Liver (tissue), 3 donors: ENCODE results near the gene TUT4.

ENCODE experiments used
- ATF3 ChIP-seq: IDR thresholded peaks from 2 replicates; pipeline ENCODE4 v1.6.1; 2016; ENCODE audit warnings: antibody characterized with exemption
- CTCF ChIP-seq: fragments of 150-350 bp; IDR thresholded peaks from 2 replicates; pipeline ENCODE4 v1.5.1; 2017; ENCODE audit warnings: improper control_type of control experiment, low read depth, low read length; ENCODE audit not compliant: missing input control
- GABPA ChIP-seq, 2 donors: IDR thresholded peaks in 1 of 2; conservative IDR thresholded peaks in 1 of 2; 2 replicates each; pipeline ENCODE4 v1.6.1; 2016; ENCODE audit warnings: antibody characterized with exemption in 2 of 2, mild to moderate bottlenecking in 1 of 2, moderate library complexity in 1 of 2
- MAX ChIP-seq: IDR thresholded peaks from 2 replicates; pipeline ENCODE4 v1.6.1; 2016; ENCODE audit warnings: antibody characterized with exemption
- RXRA ChIP-seq, 2 donors: IDR thresholded peaks; 2 replicates each; pipeline ENCODE4 v1.6.1; 2017 to 2018; ENCODE audit warnings: antibody characterized with exemption in 2 of 2, mild to moderate bottlenecking in 1 of 2
- TAF1 ChIP-seq: conservative IDR thresholded peaks from 2 replicates; pipeline ENCODE4 v1.6.1; 2016; ENCODE audit warnings: antibody characterized with exemption, mild to moderate bottlenecking
- ZBTB33 ChIP-seq: IDR thresholded peaks from 2 replicates; pipeline ENCODE4 v1.6.1; 2016; ENCODE audit warnings: antibody characterized with exemption
- donor health status: healthy.
- donor health status: healthy.

- TF ChIP-seq CTCF (no peak), TAF1 (no peak), MAX (no peak), ATF3 (no peak), GABPA (IDR thresholded peaks at IDR 0.05 in 1 of 2, conservative IDR thresholded peaks at IDR 0.05 in 1 of 2) (no peak), ZBTB33 (no peak), RXRA (IDR thresholded peaks at IDR 0.05) (no peak)
These were observed 91.1 kb downstream of the TUT4 start for GRCh38 chr1:52461821-52462220.
